GM12892 (cell line): Measurements from ENCODE around the gene GJB6.

Experiments used
- DNase-seq: peaks from one replicate; pipeline ENCODE4 v3.0.0; 2011; ENCODE audit not compliant: insufficient read length
- FAIRE-seq: peaks from 2 replicates; lab custom pipeline; 2011; peaks lifted over from hg19 to GRCh38; lab: Jason Lieb, UNC
- POLR2A ChIP-seq: IDR thresholded peaks from 2 replicates; pipeline ENCODE4 v1.6.1; 2011; ENCODE audit warnings: low read depth, low read length, control low read depth
- POLR2AphosphoS5 ChIP-seq: IDR thresholded peaks from 2 replicates; pipeline ENCODE4 v1.6.1; 2011; ENCODE audit warnings: low read depth, low read length, control low read depth
- TAF1 ChIP-seq: IDR thresholded peaks from 2 replicates; pipeline ENCODE4 v1.6.1; 2011; ENCODE audit warnings: low read depth, mild to moderate bottlenecking, control low read depth, low read length, borderline replicate concordance

The GJB6 gene

DNA sequence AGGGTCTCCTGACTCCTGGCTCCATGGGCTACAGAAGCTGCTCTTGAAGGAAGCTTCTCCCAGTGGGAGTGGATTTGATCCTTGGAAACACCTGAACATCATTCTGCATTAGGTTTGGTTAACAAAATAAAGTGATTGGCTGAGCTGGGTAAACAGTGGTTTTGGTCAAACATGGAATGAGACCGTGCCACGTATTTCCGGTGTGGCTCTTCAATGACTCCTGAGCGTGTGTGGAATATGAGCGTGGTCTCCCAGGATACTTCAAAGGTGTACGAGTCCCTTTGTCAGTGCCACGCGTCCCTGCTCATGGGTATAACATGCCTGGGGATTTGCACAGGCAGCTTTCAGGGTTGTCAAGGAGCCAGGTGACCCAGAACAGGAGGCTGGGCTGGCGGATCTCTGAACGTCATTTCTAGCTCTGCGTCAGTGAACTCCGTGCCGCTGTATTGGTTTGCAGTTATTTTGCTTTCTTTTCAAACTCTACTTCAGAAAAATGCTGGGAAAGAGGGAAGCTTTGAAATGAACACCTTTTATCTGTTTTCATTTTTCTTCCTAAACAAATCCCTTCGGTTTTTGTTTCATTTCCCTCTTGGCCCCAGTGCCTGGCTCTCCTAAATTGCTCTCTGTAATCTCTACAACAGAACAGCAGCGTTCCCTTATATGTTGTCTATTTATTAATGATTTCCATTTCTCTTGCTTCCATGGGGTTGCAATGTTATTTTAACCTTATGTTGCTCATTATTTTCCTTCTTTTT lies 26.3 kb upstream of the GJB6 start:
- DNase-seq (no peak), FAIRE-seq (no peak)
- TF ChIP-seq TAF1, result no peak
- TF ChIP-seq POLR2A, result no peak
- no peak for TF ChIP-seq POLR2AphosphoS5

DNA sequence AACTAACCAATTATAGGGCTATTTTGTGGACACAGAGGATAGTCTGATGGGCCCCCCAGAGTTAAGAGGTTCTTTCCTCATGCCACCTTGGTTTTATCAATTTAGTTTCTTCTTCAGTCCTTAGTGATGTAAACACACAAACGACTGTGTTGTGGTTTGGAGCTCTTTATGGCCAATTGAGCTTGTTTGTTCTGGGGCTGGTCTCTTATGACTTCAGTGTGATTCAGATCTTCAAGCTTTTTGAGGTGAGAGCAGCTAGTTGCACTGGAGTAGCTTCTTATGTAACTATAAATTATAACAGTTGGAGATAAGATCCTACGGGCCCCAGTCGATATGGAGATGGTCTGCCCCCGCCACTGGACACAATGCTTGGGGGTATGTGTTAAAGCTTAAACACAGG lies 22.0 kb upstream of the GJB6 start:
- TF ChIP-seq POLR2AphosphoS5, result no peak
- TF ChIP-seq POLR2A, result no peak
- TF ChIP-seq TAF1, result no peak
- FAIRE-seq (no peak), DNase-seq (no peak)

DNA sequence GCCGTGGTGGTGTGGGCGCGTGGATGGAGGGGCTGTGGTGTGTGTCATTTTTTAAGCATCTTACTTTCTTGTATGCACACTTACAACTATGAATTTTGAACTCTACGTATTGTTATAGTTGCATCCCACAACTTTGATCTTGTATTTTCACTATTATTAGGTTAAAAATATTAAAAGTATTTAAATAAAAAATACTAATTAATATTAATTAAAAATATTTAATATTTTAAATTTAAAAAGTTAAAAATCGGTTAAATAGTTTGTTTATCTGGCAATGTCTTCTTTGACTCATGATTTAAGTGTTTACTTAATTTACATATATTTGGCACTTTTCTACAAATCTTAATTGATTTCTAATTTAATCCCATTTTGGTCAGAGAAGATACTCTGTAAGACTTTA lies 17.8 kb upstream of the GJB6 start:
- DNase-seq (no peak), FAIRE-seq (no peak)
- TF ChIP-seq POLR2A (no peak), POLR2AphosphoS5 (no peak), TAF1 (no peak)

DNA sequence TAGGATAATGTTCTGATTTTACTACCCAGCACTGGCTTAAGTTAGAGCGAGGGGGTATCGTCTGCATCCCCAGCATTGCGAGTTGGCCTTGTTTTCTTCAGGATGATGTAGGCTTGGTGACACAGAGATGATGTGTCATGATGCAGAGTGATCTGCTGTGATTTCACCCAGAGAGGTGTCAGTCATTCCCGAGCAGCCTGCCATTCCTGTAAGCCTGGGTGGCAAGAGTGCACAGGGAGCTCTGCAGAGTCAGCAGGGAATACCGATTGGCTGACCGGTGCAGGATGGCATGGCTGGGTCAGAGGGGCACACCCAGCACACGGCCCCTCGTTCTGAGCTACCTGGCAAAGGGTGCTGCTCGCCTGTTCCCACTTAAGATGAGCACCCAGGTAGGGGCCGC lies 15.8 kb upstream of the GJB6 start:
- TF ChIP-seq TAF1 (no peak), POLR2A (no peak), POLR2AphosphoS5 (no peak)
- DNase-seq (no peak), FAIRE-seq (no peak)

DNA sequence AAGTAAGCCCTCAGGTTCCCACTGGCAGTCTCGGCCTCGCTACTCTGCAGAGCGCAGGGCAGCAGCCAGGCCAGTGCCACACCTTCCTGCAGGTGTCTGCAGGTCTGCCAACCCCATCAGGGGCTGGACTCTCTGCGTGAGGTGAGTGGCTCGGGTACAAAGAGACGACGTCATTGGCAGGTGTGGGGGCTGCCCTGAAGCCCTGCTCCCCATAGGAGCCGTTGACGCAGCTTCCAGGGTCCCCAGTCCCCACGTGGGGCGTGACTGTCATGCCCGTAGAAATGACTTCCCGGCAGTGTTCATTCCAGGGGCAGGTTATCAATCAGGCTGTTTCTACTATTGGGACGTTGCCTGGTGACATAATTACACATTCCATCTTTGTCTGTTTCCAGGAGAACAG lies 15.3 kb upstream of the GJB6 start:
- DNase-seq, result no peak
- FAIRE-seq, result no peak
- TF ChIP-seq TAF1, result no peak
- TF ChIP-seq POLR2A, result no peak
- TF ChIP-seq POLR2AphosphoS5, result no peak

DNA sequence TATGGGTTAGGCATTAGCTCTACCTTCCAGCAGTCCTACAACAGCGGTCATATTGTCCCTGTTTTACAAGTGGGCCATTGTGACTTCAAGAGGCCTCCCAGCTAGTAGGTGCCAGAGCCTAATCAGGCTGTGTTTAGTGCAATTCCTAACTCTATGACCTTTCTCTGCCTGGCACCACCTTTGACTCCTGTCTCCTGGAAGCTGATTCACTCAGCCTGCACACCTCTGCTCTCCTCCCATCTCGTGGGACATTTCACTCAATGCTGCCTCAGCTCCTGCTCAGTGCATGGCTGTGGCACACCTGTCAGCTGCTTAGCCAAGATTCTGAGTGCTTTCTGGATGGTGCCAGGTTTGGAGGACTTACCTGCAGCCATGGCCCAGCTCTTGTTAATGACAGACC lies 9.5 kb upstream of the GJB6 start:
- DNase-seq (no peak), FAIRE-seq (no peak)
- no peak for TF ChIP-seq TAF1
- TF ChIP-seq POLR2A, result no peak
- no peak for TF ChIP-seq POLR2AphosphoS5

DNA sequence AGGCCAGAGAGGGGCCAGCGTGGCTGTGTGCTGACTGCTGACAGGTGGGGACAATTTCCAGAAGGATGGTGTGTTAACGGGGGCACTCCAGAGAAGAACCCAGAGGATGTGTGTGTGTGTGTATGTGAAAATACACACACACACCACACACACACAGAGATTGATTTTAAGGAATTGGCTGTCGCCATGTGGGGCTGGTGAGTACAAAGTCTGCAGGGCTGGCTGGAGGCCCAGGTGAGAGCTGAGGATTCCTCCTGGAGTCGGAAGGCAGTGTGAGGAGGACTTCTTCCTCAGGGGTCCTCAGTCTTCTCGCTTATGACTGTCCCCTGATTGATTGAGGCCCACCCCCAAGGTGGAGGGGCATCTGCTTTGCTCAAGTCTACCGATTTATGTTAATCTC lies 7.6 kb upstream of the GJB6 start:
- TF ChIP-seq POLR2A (no peak), TAF1 (no peak), POLR2AphosphoS5 (no peak)
- no peak for FAIRE-seq

DNA sequence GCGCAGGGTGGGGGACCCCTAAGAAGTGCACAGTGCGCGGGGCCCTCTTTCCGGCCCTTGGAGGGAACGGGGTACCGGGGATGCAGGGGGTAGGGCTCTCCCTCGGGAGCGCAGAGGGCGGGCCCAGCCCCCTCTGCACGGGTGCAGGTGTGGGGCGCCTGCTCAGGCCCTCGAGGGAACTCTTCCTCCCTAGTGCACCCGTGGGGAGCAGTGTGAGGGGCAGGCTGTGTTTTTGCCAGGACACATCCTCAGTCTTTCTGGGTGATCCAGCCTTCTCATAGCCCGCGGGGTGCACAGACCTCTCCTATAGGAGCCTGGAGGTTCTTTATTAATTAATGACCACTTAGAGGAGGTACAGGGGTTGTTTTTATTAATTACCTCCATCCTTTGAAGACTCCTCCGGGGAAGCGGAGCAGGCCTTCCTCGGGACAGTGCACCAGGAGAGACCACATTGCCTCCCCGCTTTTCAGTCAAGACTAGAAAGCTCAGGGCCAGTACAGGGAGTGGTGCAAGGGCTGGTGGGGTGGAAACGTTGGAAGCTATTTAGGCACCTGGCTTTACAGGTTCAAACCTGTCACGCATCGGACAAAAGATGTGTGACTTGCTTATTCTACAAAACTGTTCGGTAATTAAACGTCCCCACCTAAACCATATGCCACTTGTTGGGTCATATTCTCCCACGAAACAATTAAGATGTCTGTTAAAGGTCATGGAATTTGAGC lies 598 bp upstream of the GJB6 start:
- FAIRE-seq (no peak), DNase-seq (no peak)
- TF ChIP-seq POLR2AphosphoS5 (no peak), TAF1 (no peak), POLR2A (no peak)

More for the DNA sequence above, 7.6 kb upstream of the GJB6 start:
- no peak for DNase-seq

DNA sequence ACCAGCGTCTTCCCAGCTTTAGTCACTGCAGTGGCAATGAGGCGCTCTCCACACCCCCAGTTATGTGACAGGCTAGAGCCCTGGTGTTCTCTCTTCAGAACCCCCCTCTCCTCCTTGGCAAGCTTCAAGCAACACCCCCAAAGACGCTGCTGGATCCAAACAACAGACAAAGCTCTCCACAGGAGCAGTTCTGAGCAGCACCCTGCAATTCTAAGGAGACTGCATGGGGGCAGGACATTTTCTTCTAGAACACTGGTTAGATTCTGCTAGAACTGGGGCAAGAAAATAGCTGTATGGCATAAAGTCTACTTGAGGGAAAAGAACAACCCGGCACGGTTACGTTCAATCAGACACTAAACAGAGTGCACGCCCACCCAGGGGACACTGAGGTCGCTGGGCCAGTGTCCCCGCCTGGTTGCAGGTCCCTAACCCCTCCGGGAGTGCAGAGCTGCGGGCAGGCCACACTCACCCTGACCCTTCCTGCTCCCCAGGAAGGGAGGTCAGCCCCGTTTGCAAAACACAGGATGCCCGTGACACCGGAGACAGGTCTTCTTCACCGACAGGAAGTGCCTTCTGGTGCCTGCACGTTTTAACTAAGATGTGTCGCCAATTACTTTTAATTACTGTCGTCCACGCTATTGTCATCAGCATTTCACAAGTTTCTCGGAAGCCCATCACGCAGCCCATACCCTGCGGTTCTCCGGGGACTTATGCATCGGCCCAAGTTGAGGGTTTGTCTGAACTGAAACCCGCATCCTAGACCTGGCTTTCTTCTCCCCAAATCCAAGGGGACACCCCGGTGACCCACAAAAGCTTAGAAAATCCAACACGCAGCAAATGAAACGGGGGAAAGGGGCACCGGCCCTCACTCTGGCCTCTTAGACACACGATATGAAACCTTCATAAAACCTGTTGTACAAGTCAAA lies 943 bp downstream of the GJB6 start:
- DNase-seq, result no peak
- no peak for FAIRE-seq
- TF ChIP-seq POLR2A (no peak), TAF1 (no peak), POLR2AphosphoS5 (no peak)

DNA sequence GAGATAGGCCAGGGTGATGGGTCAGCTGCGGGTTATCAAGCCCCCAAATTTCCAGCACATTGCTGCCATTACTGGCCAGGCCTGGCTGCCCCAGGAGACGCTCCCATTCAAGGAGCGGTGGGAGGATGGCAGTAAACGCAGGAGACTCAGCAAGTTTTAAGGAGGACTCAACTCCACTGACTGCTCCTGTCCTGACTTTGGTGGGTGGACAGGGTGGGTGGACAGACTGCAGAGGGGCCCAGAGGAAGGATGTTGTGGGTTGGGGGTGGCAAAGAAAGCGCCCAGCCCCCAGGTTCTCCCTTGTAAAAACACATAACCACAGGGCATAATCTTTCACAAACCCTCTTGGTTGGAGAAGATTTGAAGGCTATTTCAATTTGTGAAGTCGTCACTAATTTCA lies 4.4 kb downstream of the GJB6 start:
- DNase-seq (no peak), FAIRE-seq (no peak)
- TF ChIP-seq TAF1 (no peak), POLR2AphosphoS5 (no peak), POLR2A (no peak)

DNA sequence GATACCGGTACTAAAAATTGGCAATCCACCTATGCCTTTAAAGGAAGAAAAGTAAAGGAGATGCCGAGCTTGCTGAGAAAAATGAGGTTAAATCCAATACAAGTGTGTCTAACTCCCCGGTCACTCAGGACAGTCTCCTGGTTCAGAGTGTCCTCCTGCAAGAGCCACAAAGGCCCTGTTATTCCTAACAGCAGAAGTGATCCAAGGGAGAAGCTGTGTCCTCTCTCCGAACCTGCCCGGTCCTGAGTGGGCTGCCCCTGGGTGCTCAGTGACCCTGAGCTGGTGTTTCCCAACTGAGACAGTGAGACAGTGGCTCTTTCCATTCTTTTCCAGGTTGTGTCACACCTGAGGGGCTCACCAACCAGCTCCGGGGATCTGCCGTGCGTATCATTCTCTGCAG lies 4.8 kb downstream of the GJB6 start:
- no peak for TF ChIP-seq TAF1

More for the DNA sequence above, 4.8 kb downstream of the GJB6 start:
- no peak for FAIRE-seq
- no peak for DNase-seq
